HepG2 (cell line): ENCODE measurements around the gene B3GNT9. TPM values are rescaled to one million over a fixed set of nuclear protein-coding genes. Genes with fewer than 3 reads are reported as not detected.

Experiments
- RBM22 ChIP-seq: fragments of 200-400 bp; formaldehyde crosslinking; optimal IDR thresholded peaks from 2 replicates; pipeline ENCODE3; 2017; ENCODE audit warnings: mild to moderate bottlenecking, low read length, moderate library complexity
- SMAD3 ChIP-seq: sonication (generic); formaldehyde crosslinking; IDR thresholded peaks from 2 replicates; pipeline ENCODE4 v1.4.0; 2020; ENCODE audit warnings: missing genetic modification reagents
- ZNF558 ChIP-seq: sonication (generic); formaldehyde crosslinking; IDR thresholded peaks from 2 replicates; pipeline ENCODE4 v1.9.0; 2022; ENCODE audit warnings: mild to moderate bottlenecking, missing genetic modification reagents, borderline replicate concordance
- ZNF615 ChIP-seq: sonication (generic); formaldehyde crosslinking; IDR thresholded peaks from 2 replicates; pipeline ENCODE4 v1.5.0; 2020; ENCODE audit warnings: mild to moderate bottlenecking, missing genetic modification reagents, borderline replicate concordance
- polyA plus RNA-seq, 8 experiments: library from polyadenylated mRNA; depleted of rRNA in 3 of 8; stranded (reverse) in 7 of 8; unstranded in 1 of 8; fragments of >200 nt; fragmentation: Illumina TruSeq in 4 of 8; extraction: Trizol in 4 of 8; gene quantifications; 2 replicates each; pipeline versions ENCODE4 v1.2.1 to v1.2.3, GENCODE V29; 2011 to 2016; ENCODE audit warnings: low read depth in 4 of 8, missing spikeins in 1 of 8, mixed read lengths in 1 of 8; ENCODE audit not compliant: insufficient read depth in 1 of 8
- total RNA-seq, 5 experiments: library from RNA; depleted of rRNA; stranded (reverse); fragments of >200 nt; fragmentation: Illumina TruSeq; extraction: Trizol; gene quantifications; 2 replicates each; pipeline ENCODE4 v1.2.3, GENCODE V29; 2016; ENCODE audit warnings: low read depth in 1 of 5
- TF ChIP-seq, protein P1 (sequence below), 2 experiments: fragments of 450-650 bp in 1 of 2; sonication (generic) in 1 of 2; formaldehyde crosslinking; IDR thresholded peaks; 2 replicates each; pipeline versions ENCODE4 v1.5.0 to v1.8.0; 2020 to 2022; ENCODE audit warnings: mild to moderate bottlenecking in 1 of 2, missing genetic modification reagents in 1 of 2
- TF ChIP-seq, protein P2 (sequence below): sonication (generic); formaldehyde crosslinking; IDR thresholded peaks from 2 replicates; pipeline ENCODE4 v1.8.0; 2022; ENCODE audit warnings: mild to moderate bottlenecking, missing genetic modification reagents
- TF ChIP-seq, protein P3 (sequence below): sonication (generic); formaldehyde crosslinking; IDR thresholded peaks from 2 replicates; pipeline ENCODE4 v1.9.0; 2021; ENCODE audit warnings: missing genetic modification reagents, mild to moderate bottlenecking, borderline replicate concordance
- TF ChIP-seq, protein P4 (sequence below), 2 experiments: sonication (generic) in 1 of 2; formaldehyde crosslinking in 1 of 2; IDR thresholded peaks; 2 replicates each; pipeline versions ENCODE4 v1.4.0 to v1.6.1; 2016 to 2020; ENCODE audit warnings: borderline replicate concordance in 1 of 2, low read depth in 1 of 2, mild to moderate bottlenecking in 1 of 2, missing genetic modification reagents in 1 of 2

Gene B3GNT9
- total and polyA plus RNA-seq, 2 of the 13 experiments (the other 11 are each of a cell fraction or from before 2014, with no cell fraction given), result 1.5 to 3.1 TPM

DNA sequence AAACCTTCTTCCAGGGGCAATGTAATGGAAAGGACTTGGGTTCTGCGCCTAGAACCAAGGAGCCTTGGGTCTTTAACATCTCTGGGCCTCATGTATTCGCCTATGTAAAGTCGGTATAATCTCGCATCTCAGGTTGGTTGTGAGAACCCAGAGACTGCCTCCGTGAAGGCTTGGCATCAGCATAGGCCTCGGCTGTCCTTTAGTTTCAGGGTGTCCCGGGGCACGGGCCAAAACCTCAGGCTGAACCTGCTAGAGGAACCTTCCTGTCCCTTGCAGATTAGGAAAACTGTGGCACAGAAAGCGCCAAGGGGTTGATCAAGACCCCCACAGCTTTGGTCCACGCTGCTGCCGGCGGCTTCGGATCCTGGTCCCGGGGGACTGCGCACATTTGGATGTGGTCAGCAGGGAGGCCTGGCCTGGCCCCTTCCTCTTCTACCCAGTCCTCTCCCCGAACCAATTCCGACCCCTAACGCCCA is 41.8 kb downstream of the B3GNT9 start (continued):
- no peak for TF ChIP-seq RBM22
- TF ChIP-seq, protein P1, sequence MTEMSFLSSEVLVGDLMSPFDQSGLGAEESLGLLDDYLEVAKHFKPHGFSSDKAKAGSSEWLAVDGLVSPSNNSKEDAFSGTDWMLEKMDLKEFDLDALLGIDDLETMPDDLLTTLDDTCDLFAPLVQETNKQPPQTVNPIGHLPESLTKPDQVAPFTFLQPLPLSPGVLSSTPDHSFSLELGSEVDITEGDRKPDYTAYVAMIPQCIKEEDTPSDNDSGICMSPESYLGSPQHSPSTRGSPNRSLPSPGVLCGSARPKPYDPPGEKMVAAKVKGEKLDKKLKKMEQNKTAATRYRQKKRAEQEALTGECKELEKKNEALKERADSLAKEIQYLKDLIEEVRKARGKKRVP (CRISPR knock-in tag; IDR thresholded peaks at IDR 0.05), result no peak
- no peak for TF ChIP-seq ZNF558 (CRISPR knock-in tag)
- 0 out of 2 replicates have a peak, but pooled peaks have one; percentile 3 for TF ChIP-seq SMAD3 (CRISPR knock-in tag)
- TF ChIP-seq ZNF615, result 0 out of 2 replicates have a peak, but pooled peaks have one; percentile 29
- TF ChIP-seq, protein P2, sequence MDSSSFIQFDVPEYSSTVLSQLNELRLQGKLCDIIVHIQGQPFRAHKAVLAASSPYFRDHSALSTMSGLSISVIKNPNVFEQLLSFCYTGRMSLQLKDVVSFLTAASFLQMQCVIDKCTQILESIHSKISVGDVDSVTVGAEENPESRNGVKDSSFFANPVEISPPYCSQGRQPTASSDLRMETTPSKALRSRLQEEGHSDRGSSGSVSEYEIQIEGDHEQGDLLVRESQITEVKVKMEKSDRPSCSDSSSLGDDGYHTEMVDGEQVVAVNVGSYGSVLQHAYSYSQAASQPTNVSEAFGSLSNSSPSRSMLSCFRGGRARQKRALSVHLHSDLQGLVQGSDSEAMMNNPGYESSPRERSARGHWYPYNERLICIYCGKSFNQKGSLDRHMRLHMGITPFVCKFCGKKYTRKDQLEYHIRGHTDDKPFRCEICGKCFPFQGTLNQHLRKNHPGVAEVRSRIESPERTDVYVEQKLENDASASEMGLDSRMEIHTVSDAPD, result 0 out of 2 replicates have a peak, but pooled peaks have one; percentile 4
- TF ChIP-seq, protein P3, sequence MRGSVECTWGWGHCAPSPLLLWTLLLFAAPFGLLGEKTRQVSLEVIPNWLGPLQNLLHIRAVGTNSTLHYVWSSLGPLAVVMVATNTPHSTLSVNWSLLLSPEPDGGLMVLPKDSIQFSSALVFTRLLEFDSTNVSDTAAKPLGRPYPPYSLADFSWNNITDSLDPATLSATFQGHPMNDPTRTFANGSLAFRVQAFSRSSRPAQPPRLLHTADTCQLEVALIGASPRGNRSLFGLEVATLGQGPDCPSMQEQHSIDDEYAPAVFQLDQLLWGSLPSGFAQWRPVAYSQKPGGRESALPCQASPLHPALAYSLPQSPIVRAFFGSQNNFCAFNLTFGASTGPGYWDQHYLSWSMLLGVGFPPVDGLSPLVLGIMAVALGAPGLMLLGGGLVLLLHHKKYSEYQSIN (CRISPR knock-in tag), result no peak
- TF ChIP-seq, protein P4, sequence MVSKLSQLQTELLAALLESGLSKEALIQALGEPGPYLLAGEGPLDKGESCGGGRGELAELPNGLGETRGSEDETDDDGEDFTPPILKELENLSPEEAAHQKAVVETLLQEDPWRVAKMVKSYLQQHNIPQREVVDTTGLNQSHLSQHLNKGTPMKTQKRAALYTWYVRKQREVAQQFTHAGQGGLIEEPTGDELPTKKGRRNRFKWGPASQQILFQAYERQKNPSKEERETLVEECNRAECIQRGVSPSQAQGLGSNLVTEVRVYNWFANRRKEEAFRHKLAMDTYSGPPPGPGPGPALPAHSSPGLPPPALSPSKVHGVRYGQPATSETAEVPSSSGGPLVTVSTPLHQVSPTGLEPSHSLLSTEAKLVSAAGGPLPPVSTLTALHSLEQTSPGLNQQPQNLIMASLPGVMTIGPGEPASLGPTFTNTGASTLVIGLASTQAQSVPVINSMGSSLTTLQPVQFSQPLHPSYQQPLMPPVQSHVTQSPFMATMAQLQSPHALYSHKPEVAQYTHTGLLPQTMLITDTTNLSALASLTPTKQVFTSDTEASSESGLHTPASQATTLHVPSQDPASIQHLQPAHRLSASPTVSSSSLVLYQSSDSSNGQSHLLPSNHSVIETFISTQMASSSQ (IDR thresholded peaks at IDR 0.05; ENCODE audit: low read depth), result no peak
- TF ChIP-seq, protein P4 (CRISPR knock-in tag; IDR thresholded peaks at IDR 0.05; ENCODE audit: borderline replicate concordance), result 0 out of 2 replicates have a peak, but pooled peaks have one; percentile 7
